NCI-H1092 treated with DMSO at 0.1 percent for 48 hours (cell line): ENCODE data around the gene UBTF.
A peak's percentile ranks its signal among the peaks of the same experiment; 100 is the strongest.

ENCODE experiments used
- DNase-seq: peaks from one replicate; lab custom pipeline; 2025; lab: John Stamatoyannopoulos, UW

The UBTF gene

GRCh38 chr17:44214896-44215295 is 4.6 kb downstream of the UBTF start:
- no peak for DNase-seq

- DNase-seq, result no peak
These were observed 5.3 kb downstream of the UBTF start for GRCh38 chr17:44214230-44214494.

- no peak for DNase-seq
These were observed 5.9 kb downstream of the UBTF start for GRCh38 chr17:44213403-44214229.

- DNase-seq, result no peak
These were observed 6.7 kb downstream of the UBTF start for GRCh38 chr17:44212507-44213402.

- DNase-seq, result no peak
These were observed 7.9 kb downstream of the UBTF start for GRCh38 chr17:44211281-44212265.

GRCh38 chr17:44210342-44211192 is 8.9 kb downstream of the UBTF start:
- DNase-seq, result peak; percentile 58

GRCh38 chr17:44209786-44210341 is 9.6 kb downstream of the UBTF start:
- no peak for DNase-seq

GRCh38 chr17:44207743-44208142 is 11.7 kb downstream of the UBTF start:
- DNase-seq, result no peak

GRCh38 chr17:44207319-44207718 is 12.2 kb downstream of the UBTF start:
- no peak for DNase-seq

GRCh38 chr17:44206825-44207155 is 12.7 kb downstream of the UBTF start:
- DNase-seq, result no peak

- no peak for DNase-seq
These were observed 13.3 kb downstream of the UBTF start for GRCh38 chr17:44205962-44206824.

GRCh38 chr17:44204441-44204882 is 15.0 kb downstream of the UBTF start:
- DNase-seq, result no peak

- DNase-seq, result peak; percentile 10
These were observed 15.6 kb downstream of the UBTF start for GRCh38 chr17:44203731-44204440.

- DNase-seq, result no peak
These were observed 16.7 kb downstream of the UBTF start for GRCh38 chr17:44202756-44203155.

- peak; percentile 58 for DNase-seq
These were observed 18.9 kb downstream of the UBTF start for GRCh38 chr17:44200478-44201155.

- DNase-seq, result peak; percentile 94
These were observed 19.7 kb downstream of the UBTF start, which contains the start of gene ATXN7L3 for GRCh38 chr17:44199553-44200477. Gene ATXN7L3 (minus strand): TSS chr17:44199884. CDS start chr17:44198070, 1,814 bp downstream.
